CD4-positive, alpha-beta T cell (primary cell): ENCODE results near the gene PDGFA. TPM values are rescaled to one million over a fixed set of nuclear protein-coding genes. Genes with fewer than 3 reads are reported as not detected.
A peak's percentile ranks its signal among the peaks of the same experiment; 100 is the strongest.

Experiments used
- ATAC-seq: fragments of 200-7000 bp; cut with Tn5 transposase; one replicate; pipeline ENCODE4 v1.10.0; 2022; ENCODE audit warnings: mild to moderate bottlenecking; ENCODE audit not compliant: poor library complexity
- CTCF ChIA-PET: fragments of 350-600 bp; sonication (Branson Sonifier 250); formaldehyde crosslinking; loops from one replicate; lab custom pipeline; 2021; ENCODE audit warnings: antibody characterized with exemption, inconsistent platforms; lab: Charles Lee
- POLR2A ChIA-PET: fragments of 350-600 bp; sonication (Branson Sonifier 250); formaldehyde crosslinking; loops from one replicate; lab custom pipeline; 2021; ENCODE audit warnings: antibody characterized with exemption, inconsistent platforms; lab: Charles Lee
- DNase-seq, 14 experiments: peaks; one replicate each; pipeline ENCODE4 v3.0.0-alpha.2; 2013 to 2020; ENCODE audit warnings: mixed read lengths in 2 of 14
- H3K27ac ChIP-seq, 2 donors: one replicate each; pipeline versions ENCODE4 v1.5.1 to v1.7.0; 2013; ENCODE audit warnings: low read length in 2 of 2, low read depth in 1 of 2, mild to moderate bottlenecking in 1 of 2
- H3K27me3 ChIP-seq, 2 experiments: 1 replicate in 1 of 2; 2 replicates in 1 of 2; pipeline versions ENCODE4 v1.6.1 to v1.7.0; 2013; ENCODE audit warnings: low read length in 2 of 2, control low read depth in 1 of 2, mild to moderate bottlenecking in 1 of 2, moderate library complexity in 1 of 2; ENCODE audit not compliant: insufficient read depth in 2 of 2, control insufficient read depth in 1 of 2
- H3K36me3 ChIP-seq: one replicate; pipeline ENCODE4 v1.6.1; 2013; ENCODE audit warnings: low read length, control low read depth; ENCODE audit not compliant: insufficient read depth
- H3K4me1 ChIP-seq: one replicate; pipeline ENCODE4 v1.6.1; 2013; ENCODE audit warnings: low read length, control low read depth; ENCODE audit not compliant: insufficient read depth
- H3K4me3 ChIP-seq: one replicate; pipeline ENCODE4 v1.5.1; 2013; ENCODE audit warnings: mild to moderate bottlenecking, low read length, moderate library complexity
- H3K9me3 ChIP-seq, 2 experiments: 1 replicate in 1 of 2; 2 replicates in 1 of 2; pipeline versions ENCODE4 v1.6.1 to v1.7.0; 2013; ENCODE audit warnings: low read length in 2 of 2, mild to moderate bottlenecking in 2 of 2, control low read depth in 1 of 2, moderate library complexity in 1 of 2; ENCODE audit not compliant: control insufficient read depth in 1 of 2, insufficient read depth in 1 of 2
- H3K27ac Mint-ChIP-seq: one replicate; pipeline ENCODE4 v1.8.0; 2020; ENCODE audit warnings: mixed read lengths
- H3K27me3 Mint-ChIP-seq: one replicate; pipeline ENCODE4 v1.8.0; 2021; ENCODE audit warnings: mixed read lengths
- H3K36me3 Mint-ChIP-seq: one replicate; pipeline ENCODE4 v1.8.0; 2021; ENCODE audit warnings: low read depth, mixed read lengths
- H3K4me1 Mint-ChIP-seq: one replicate; pipeline ENCODE4 v1.8.0; 2021; ENCODE audit warnings: low read depth, mixed read lengths
- H3K4me3 Mint-ChIP-seq: one replicate; pipeline ENCODE4 v1.8.0; 2020; ENCODE audit warnings: mild to moderate bottlenecking, mixed read lengths
- H3K9me3 Mint-ChIP-seq: one replicate; pipeline ENCODE4 v1.8.0; 2020; ENCODE audit warnings: mixed read lengths
- intact Hi-C, 2 experiments: fragments of 100-400 bp; cut with DNase I in 1 of 2; cut with micrococcal nuclease in 1 of 2; formaldehyde crosslinking; loops; one replicate each; pipeline versions ENCODE4 v1.15.1 to v1.9.0; 2023 to 2025; cut with DNase I, micrococcal nuclease
- total RNA-seq, 174 experiments: library from RNA in 2 of 174; stranded (reverse) in 2 of 174; gene quantifications; one replicate each; pipeline ENCODE4 v1.2.3 and lab custom pipeline; 2021 to 2026
- TF ChIP-seq, protein P1 (sequence below): fragments of 200-600 bp; IDR thresholded peaks from one replicate; pipeline ENCODE4 v1.8.0; 2022; ENCODE audit warnings: antibody characterized with exemption, mild to moderate bottlenecking

PDGFA gene
- total RNA-seq, 2 experiments from 2014 or later: 0.55 to 0.70 TPM

DNA sequence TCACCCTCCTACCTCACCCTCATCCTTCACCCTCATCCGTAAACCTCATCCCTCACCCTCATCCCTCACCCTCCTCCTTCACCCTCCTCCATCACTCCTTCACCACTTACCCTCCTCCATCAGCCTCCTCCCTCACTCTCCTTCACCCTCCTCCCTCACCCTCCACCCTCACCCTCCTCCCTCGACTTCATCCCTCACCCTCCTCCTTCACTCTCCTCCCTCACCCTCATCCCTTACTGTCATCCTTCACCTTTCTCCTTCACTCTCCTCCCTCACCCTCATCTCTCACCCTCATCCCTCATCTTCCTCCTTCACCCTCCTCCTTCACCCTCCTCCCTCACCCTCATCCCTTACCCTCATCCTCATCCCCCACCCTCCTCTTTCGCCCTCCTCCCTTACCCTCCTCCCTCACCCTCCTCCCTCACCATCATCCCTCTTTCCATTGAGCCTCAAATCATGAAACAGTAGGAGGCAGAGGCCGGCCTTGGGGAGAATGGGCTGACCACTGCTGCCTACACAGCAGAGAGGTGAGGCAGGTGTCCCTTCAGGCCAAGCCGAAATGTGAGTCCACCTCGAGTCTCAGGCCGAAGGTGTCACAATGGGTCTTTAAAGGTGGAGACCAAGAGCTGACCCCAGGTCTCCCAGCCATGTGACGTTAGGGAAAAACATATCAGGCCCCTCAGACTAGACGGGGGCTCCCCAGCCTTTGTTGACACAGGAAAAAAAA lies 53.0 kb downstream of the PDGFA start:
- CTCF ChIA-PET: no interaction called here
- Histone ChIP-seq H3K27ac (no peak overlapping the region), H3K4me1 (no peaks in the 10 kb centered on the region), H3K9me3 (peaks cover 0 to 11% of the 10 kb centered on the region in 2 experiments), H3K27me3 (no peaks in the 10 kb centered on the region), H3K36me3 (no peaks in the 10 kb centered on the region), H3K4me3 (no peak overlapping the region)
- ATAC-seq: no peak
- no peak overlapping the region for H3K27ac Mint-ChIP-seq
- TF ChIP-seq, protein P1, sequence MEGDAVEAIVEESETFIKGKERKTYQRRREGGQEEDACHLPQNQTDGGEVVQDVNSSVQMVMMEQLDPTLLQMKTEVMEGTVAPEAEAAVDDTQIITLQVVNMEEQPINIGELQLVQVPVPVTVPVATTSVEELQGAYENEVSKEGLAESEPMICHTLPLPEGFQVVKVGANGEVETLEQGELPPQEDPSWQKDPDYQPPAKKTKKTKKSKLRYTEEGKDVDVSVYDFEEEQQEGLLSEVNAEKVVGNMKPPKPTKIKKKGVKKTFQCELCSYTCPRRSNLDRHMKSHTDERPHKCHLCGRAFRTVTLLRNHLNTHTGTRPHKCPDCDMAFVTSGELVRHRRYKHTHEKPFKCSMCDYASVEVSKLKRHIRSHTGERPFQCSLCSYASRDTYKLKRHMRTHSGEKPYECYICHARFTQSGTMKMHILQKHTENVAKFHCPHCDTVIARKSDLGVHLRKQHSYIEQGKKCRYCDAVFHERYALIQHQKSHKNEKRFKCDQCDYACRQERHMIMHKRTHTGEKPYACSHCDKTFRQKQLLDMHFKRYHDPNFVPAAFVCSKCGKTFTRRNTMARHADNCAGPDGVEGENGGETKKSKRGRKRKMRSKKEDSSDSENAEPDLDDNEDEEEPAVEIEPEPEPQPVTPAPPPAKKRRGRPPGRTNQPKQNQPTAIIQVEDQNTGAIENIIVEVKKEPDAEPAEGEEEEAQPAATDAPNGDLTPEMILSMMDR: no peak
- POLR2A ChIA-PET: no interaction called here
- H3K36me3 Mint-ChIP-seq: no peaks in the 10 kb centered on the region
- no peak overlapping the region for H3K4me3 Mint-ChIP-seq
- H3K27me3 Mint-ChIP-seq: no peaks in the 10 kb centered on the region
- intact Hi-C loops: no loop called here
- peaks cover 9% of the 10 kb centered on the region for H3K9me3 Mint-ChIP-seq
- no peak for DNase-seq
- peaks cover 15% of the 10 kb centered on the region for H3K4me1 Mint-ChIP-seq

DNA sequence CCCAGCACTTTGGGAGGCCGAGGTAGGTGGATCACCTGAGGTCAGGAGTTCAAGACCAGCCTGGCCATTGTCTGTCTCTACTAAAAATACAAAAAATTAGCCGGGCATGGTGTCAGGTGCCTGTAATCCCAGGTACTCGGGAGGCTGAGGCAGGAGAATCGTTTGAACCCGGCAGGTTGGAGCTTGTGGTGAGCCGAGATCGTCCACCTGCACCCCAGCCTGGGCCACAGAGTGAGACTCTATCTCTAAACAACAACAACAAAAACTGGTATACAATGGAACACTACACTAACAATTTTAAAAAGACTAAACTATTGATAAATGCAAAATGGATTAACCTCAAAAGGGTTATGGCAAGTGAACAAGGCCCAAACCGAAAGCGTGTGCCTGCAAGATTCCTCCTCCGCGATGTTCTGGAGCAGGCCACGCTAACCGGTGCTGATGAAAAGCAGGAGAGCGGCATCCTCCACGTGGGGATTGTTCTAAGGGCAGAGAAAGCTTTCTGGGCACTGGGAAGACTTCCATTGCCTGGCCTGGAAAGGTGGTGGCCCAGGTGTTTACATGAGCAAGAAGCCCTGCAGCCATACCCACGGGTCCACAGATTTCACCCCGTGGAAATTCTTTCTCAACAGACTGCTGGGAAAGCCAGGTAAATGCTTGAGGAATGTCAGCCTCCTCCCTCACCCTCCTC lies 53.8 kb downstream of the PDGFA start:
- intact Hi-C loops: no loop called here
- H3K36me3 Mint-ChIP-seq: no peaks in the 10 kb centered on the region

DNA sequence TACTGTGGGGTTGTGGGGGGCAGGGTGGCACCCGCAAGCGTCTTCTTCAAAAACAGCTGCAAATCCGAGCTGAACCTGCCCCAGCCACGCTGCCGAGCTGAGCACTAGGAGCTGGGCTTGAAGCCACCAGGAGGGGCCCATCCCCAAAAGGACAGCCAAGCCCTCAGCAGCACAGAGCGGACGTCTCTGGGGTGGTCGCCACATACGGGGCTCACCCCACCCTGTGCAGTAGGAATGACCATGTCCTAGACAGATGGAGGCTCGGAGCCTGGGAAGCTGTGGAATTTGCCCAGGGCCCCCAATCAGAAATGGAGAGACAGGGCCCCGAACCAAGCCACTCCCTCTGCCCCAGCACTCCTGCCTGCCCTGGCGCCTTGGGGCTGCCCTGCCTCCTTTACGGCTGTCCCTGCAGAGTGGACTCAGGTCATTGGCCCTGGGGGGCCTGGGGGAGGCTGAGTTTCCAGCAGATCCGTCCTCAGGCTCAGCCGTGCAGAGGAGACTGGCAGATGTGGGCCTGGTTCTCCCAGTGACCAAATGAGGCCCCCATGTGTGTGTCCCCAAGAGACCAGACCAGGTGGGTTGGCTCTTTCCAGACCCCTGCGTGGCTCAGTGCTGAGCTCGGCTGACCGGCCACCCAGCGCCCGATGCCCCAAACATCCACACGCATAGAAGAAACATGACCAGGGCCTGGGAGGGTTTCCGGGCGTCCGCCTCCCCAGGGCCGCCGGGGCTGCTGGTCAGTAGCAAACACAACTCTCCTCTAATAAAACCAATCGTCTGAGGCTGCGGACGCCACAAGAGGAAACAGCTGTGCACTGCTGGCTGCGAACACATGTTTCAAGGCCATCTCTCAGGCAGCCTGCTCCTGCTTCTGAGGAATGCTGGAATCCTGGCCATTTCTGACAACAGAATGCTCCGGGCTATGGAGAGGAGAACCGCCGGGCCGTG lies 54.9 kb downstream of the PDGFA start:
- Mint-ChIP-seq H3K36me3 (no peaks in the 10 kb centered on the region), H3K4me1 (peaks cover 15% of the 10 kb centered on the region), H3K9me3 (peaks cover 9% of the 10 kb centered on the region), H3K4me3 (no peak overlapping the region), H3K27me3 (no peaks in the 10 kb centered on the region), H3K27ac (no peak overlapping the region)
- Histone ChIP-seq H3K4me1 (no peaks in the 10 kb centered on the region), H3K27me3 (no peaks in the 10 kb centered on the region), H3K9me3 (peaks cover 0 to 11% of the 10 kb centered on the region in 2 experiments), H3K36me3 (no peaks in the 10 kb centered on the region), H3K4me3 (no peak overlapping the region), H3K27ac (no peak overlapping the region)
- TF ChIP-seq, protein P1: no peak
- no peak for ATAC-seq
- ChIA-PET POLR2A (no interaction called here), CTCF (no interaction called here)
- DNase-seq: peak in 1 of 14 experiments; percentile 29
- intact Hi-C loops: no loop called here

More for the DNA sequence above, 53.8 kb downstream of the PDGFA start:
- Histone ChIP-seq H3K4me3 (no peak overlapping the region), H3K9me3 (peaks cover 0 to 11% of the 10 kb centered on the region in 2 experiments), H3K27me3 (no peaks in the 10 kb centered on the region), H3K36me3 (no peaks in the 10 kb centered on the region), H3K27ac (no peak overlapping the region), H3K4me1 (no peaks in the 10 kb centered on the region)
- Mint-ChIP-seq H3K4me1 (peaks cover 15% of the 10 kb centered on the region), H3K9me3 (peaks cover 9% of the 10 kb centered on the region), H3K27me3 (no peaks in the 10 kb centered on the region), H3K27ac (no peak overlapping the region), H3K4me3 (no peak overlapping the region)
- CTCF ChIA-PET: no interaction called here
- POLR2A ChIA-PET: no interaction called here
- DNase-seq: no peak
- TF ChIP-seq, protein P1: no peak
- ATAC-seq: no peak
